Liver (tissue), 3 donors: ENCODE measurements around the gene PTPN18.

Experiments
- CTCF ChIP-seq: fragments of 150-350 bp; IDR thresholded peaks from 2 replicates; pipeline ENCODE4 v1.5.1; 2017; ENCODE audit warnings: improper control_type of control experiment, low read depth, low read length; ENCODE audit not compliant: missing input control
- GABPA ChIP-seq, 2 donors: IDR thresholded peaks in 1 of 2; conservative IDR thresholded peaks in 1 of 2; 2 replicates each; pipeline ENCODE4 v1.6.1; 2016; ENCODE audit warnings: antibody characterized with exemption in 2 of 2, mild to moderate bottlenecking in 1 of 2, moderate library complexity in 1 of 2
- RAD21 ChIP-seq, 2 donors: IDR thresholded peaks; 2 replicates each; pipeline ENCODE4 v1.6.1; 2016; ENCODE audit warnings: antibody characterized with exemption in 2 of 2, mild to moderate bottlenecking in 2 of 2
- TAF1 ChIP-seq: conservative IDR thresholded peaks from 2 replicates; pipeline ENCODE4 v1.6.1; 2016; ENCODE audit warnings: antibody characterized with exemption, mild to moderate bottlenecking
- donor health status: healthy.
- donor health status: healthy.

- TF ChIP-seq RAD21 (IDR thresholded peaks at IDR 0.05) (no peak), TAF1 (no peak), CTCF (no peak), GABPA (IDR thresholded peaks at IDR 0.05 in 1 of 2, conservative IDR thresholded peaks at IDR 0.05 in 1 of 2) (no peak)
Observed at GRCh38 chr2:130371723-130372054, 15.8 kb downstream of the PTPN18 start.
